Brain microvascular endothelial cell (primary cell): ENCODE measurements around the gene MRPL44.

Source experiments
- DNase-seq: peaks from one replicate; pipeline ENCODE4 v3.0.0-alpha.2; 2020
- H3K27ac ChIP-seq: fragments of 250-450 bp; sonication (Bioruptor Pico); 2 replicates; pipeline ENCODE4 v1.5.1; 2020; ENCODE audit warnings: mild to moderate bottlenecking, moderate library complexity
- H3K27me3 ChIP-seq: fragments of 250-450 bp; sonication (Bioruptor Pico); replicated peaks from 2 replicates; pipeline ENCODE4 v1.5.1; 2020; ENCODE audit warnings: mild to moderate bottlenecking
- H3K36me3 ChIP-seq: fragments of 250-450 bp; sonication (Bioruptor Pico); replicated peaks from 2 replicates; pipeline ENCODE4 v1.5.1; 2020; ENCODE audit warnings: mild to moderate bottlenecking
- H3K4me3 ChIP-seq: 2 replicates; pipeline ENCODE4 v1.5.1; 2011; ENCODE audit warnings: low read depth, mild to moderate bottlenecking, control low read depth, low read length, moderate library complexity
- CTCF ChIP-seq: IDR thresholded peaks from 2 replicates; pipeline ENCODE4 v1.5.1; 2011; ENCODE audit warnings: low read depth, mild to moderate bottlenecking, moderate library complexity, low read length, control low read depth, inconsistent platforms; ENCODE audit errors: missing control alignments
- in situ Hi-C: cut with HindIII; loops from 2 replicates; pipeline ENCODE4 v1.10.0; 2017; ENCODE audit warnings: low sequenced_read_pairs, low pct_ligation_motif_present

Gene MRPL44

GRCh38 chr2:224009605-224010315 is 52.5 kb downstream of the MRPL44 start:
- Histone ChIP-seq H3K27me3 (no peaks in the 10 kb centered on the region), H3K4me3 (no peak overlapping the region), H3K36me3 (no peaks in the 10 kb centered on the region), H3K27ac (no peak overlapping the region)
- in situ Hi-C loops: no loop called here
- TF ChIP-seq CTCF: no peak
- no peak for DNase-seq

- no peak overlapping the region for H3K27ac ChIP-seq
- H3K27me3 ChIP-seq: no peaks in the 10 kb centered on the region
- no peak for DNase-seq
- H3K4me3 ChIP-seq: no peak overlapping the region
- no peak for TF ChIP-seq CTCF
- H3K36me3 ChIP-seq: no peaks in the 10 kb centered on the region
- in situ Hi-C loops: no loop called here
Measured at GRCh38 chr2:224011837-224012236, 54.6 kb downstream of the MRPL44 start.

GRCh38 chr2:224014336-224014735 is 57.1 kb downstream of the MRPL44 start:
- Histone ChIP-seq H3K36me3 (no peaks in the 10 kb centered on the region), H3K27ac (no peak overlapping the region), H3K27me3 (no peaks in the 10 kb centered on the region), H3K4me3 (no peak overlapping the region)
- DNase-seq: no peak
- in situ Hi-C loops: no loop called here
- TF ChIP-seq CTCF: no peak

- no peaks in the 10 kb centered on the region for H3K27me3 ChIP-seq
- H3K36me3 ChIP-seq: no peaks in the 10 kb centered on the region
- no peak overlapping the region for H3K4me3 ChIP-seq
- no peak overlapping the region for H3K27ac ChIP-seq
- no peak for DNase-seq
- TF ChIP-seq CTCF: no peak
- in situ Hi-C loops: no loop called here
Measured at GRCh38 chr2:224016963-224017362, 59.7 kb downstream of the MRPL44 start.
